Body of pancreas (tissue), 4 donors: ENCODE data around the gene MAX. TPM values are rescaled to one million over a fixed set of nuclear protein-coding genes. Genes with fewer than 3 reads are reported as not detected.

Source experiments
- ATAC-seq: fragments of 150-250 bp; one replicate; pipeline ENCODE4 v1.9.1; 2016
- DNase-seq, 4 donors: peaks; one replicate each; pipeline ENCODE4 v3.0.0-alpha.2; 2019
- H3K27ac ChIP-seq, 4 donors: fragments of 200-600 bp; sonication (generic); 1 replicate in 3 of 4; 2 replicates in 1 of 4; pipeline versions ENCODE4 v1.5.1 to v1.6.1; 2016 to 2019; ENCODE audit warnings: mild to moderate bottlenecking in 1 of 4, mixed read lengths in 1 of 4, moderate library complexity in 1 of 4
- H3K27me3 ChIP-seq, 2 donors: fragments of 200-600 bp; sonication (generic); one replicate each; pipeline ENCODE4 v1.6.0; 2016; ENCODE audit warnings: mild to moderate bottlenecking in 1 of 2
- H3K36me3 ChIP-seq, 2 donors: fragments of 200-600 bp; sonication (generic); replicated peaks in 1 of 2; 2 replicates each; pipeline ENCODE4 v1.5.1; 2016; ENCODE audit warnings: low read depth in 2 of 2; ENCODE audit not compliant: insufficient read depth in 1 of 2
- H3K4me1 ChIP-seq: fragments of 200-600 bp; sonication (generic); one replicate; pipeline ENCODE4 v1.6.0; 2016
- H3K4me3 ChIP-seq, 2 donors: fragments of 200-600 bp; sonication (generic); 1 replicate in 1 of 2; 2 replicates in 1 of 2; pipeline ENCODE4 v1.5.1; 2016 to 2019
- H3K9me3 ChIP-seq, 3 donors: fragments of 200-600 bp; sonication (generic); 1 replicate in 2 of 3; 2 replicates in 1 of 3; pipeline ENCODE4 v1.5.1; 2016
- POLR2A ChIP-seq, 3 donors: fragments of 450-650 bp; IDR thresholded peaks; one replicate each; pipeline ENCODE4 v1.6.1; 2016; ENCODE audit warnings: antibody characterized with exemption in 3 of 3, mild to moderate bottlenecking in 2 of 3
- WGBS, 2 donors: methylation state at CpG; one replicate each; pipeline ENCODE4 v1.1.5; 2017; 5-methylcytosine and 5-hydroxymethylcytosine counted together
- intact Hi-C: fragments of 100-400 bp; cut with DNase I; formaldehyde crosslinking; loops from one replicate; pipeline ENCODE4 v1.15.1; 2023
- total RNA-seq, 2 donors: library from RNA; depleted of rRNA; stranded (reverse); fragments of >200 nt; gene quantifications; one replicate each; pipeline ENCODE4 v1.1.0, GENCODE V29; 2016
- TF ChIP-seq, protein P1 (sequence below), 7 experiments: fragments of 450-650 bp in 4 of 7; fragments of 200-600 bp in 3 of 7; sonication (generic) in 3 of 7; IDR thresholded peaks; one replicate each; pipeline ENCODE4 v1.5.1; 2016 to 2019; ENCODE audit warnings: antibody characterized with exemption in 7 of 7

The MAX gene
- total RNA-seq, 2 donors from 2014 or later: 28.8 to 30.0 TPM

- intact Hi-C loops: no loop called here
- ATAC-seq (no peak), DNase-seq (no peak)
- Histone ChIP-seq H3K9me3 (no peaks in the 10 kb centered on the region), H3K27ac (no peak overlapping the region), H3K27me3 (no peaks in the 10 kb centered on the region), H3K36me3 (no peaks in the 10 kb centered on the region), H3K4me1 (no peaks in the 10 kb centered on the region), H3K4me3 (no peak overlapping the region)
- WGBS, 2 donors: 65 to 75% methylated on average over 5 of the region's 5 CpGs
- TF ChIP-seq, protein P1, sequence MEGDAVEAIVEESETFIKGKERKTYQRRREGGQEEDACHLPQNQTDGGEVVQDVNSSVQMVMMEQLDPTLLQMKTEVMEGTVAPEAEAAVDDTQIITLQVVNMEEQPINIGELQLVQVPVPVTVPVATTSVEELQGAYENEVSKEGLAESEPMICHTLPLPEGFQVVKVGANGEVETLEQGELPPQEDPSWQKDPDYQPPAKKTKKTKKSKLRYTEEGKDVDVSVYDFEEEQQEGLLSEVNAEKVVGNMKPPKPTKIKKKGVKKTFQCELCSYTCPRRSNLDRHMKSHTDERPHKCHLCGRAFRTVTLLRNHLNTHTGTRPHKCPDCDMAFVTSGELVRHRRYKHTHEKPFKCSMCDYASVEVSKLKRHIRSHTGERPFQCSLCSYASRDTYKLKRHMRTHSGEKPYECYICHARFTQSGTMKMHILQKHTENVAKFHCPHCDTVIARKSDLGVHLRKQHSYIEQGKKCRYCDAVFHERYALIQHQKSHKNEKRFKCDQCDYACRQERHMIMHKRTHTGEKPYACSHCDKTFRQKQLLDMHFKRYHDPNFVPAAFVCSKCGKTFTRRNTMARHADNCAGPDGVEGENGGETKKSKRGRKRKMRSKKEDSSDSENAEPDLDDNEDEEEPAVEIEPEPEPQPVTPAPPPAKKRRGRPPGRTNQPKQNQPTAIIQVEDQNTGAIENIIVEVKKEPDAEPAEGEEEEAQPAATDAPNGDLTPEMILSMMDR (IDR thresholded peaks at IDR 0.05): no peak
- no peak for TF ChIP-seq POLR2A (IDR thresholded peaks at IDR 0.05)
These were observed 25.8 kb upstream of the MAX start for GRCh38 chr14:65128096-65128495.

GRCh38 chr14:65117769-65118745 is 15.7 kb upstream of the MAX start:
- Histone ChIP-seq H3K9me3 (peaks cover 0 to 4% (median 0%) of the 10 kb centered on the region in 3 donors), H3K4me1 (peaks cover 5% of the 10 kb centered on the region), H3K27ac (no peak overlapping the region), H3K27me3 (no peaks in the 10 kb centered on the region), H3K4me3 (no peak overlapping the region), H3K36me3 (no peaks in the 10 kb centered on the region)
- DNase-seq: peak in 1 of 4 donors; percentile 8
- ATAC-seq: no peak
- WGBS, 2 donors: 59 to 65% methylated on average over 15 of the region's 15 CpGs
- intact Hi-C loops: no loop called here
- TF ChIP-seq, protein P1 (IDR thresholded peaks at IDR 0.05): no peak
- TF ChIP-seq POLR2A (IDR thresholded peaks at IDR 0.05): no peak

DNA sequence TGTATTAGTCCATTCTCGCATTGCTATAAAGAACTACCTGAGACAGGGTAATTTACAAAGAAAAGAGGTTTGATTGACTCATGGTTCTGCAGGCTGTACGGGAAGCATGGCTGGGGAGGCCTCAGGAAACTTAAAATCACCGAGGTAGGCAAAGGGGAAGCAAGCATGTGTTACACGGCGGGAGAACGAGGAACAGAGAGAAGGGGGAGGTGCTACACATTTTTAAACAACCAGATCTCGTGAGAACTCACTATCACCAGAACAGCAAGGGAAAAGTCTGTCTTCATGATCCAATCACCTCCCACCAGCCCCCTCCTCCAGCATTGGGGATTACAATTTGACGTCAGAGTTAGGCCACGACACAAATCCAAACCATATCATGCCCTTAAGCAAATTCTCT is 13.3 kb upstream of the MAX start:
- H3K4me3 ChIP-seq: no peak overlapping the region
- H3K27ac ChIP-seq: no peak overlapping the region
- H3K9me3 ChIP-seq: no peaks in the 10 kb centered on the region
- H3K36me3 ChIP-seq: no peaks in the 10 kb centered on the region
- TF ChIP-seq POLR2A (IDR thresholded peaks at IDR 0.05): no peak
- TF ChIP-seq, protein P1 (IDR thresholded peaks at IDR 0.05): no peak
- peaks cover 5% of the 10 kb centered on the region for H3K4me1 ChIP-seq
- DNase-seq (no peak), ATAC-seq (no peak)
- H3K27me3 ChIP-seq: no peaks in the 10 kb centered on the region
- 75 to 78% methylated on average over 9 of the region's 9 CpGs for WGBS, 2 donors
- intact Hi-C loops: no loop called here

GRCh38 chr14:65110525-65110924 is 8.2 kb upstream of the MAX start:
- no peak overlapping the region for H3K4me3 ChIP-seq
- H3K4me1 ChIP-seq: no peaks in the 10 kb centered on the region
- H3K27ac ChIP-seq: no peak overlapping the region
- DNase-seq (no peak), ATAC-seq (no peak)
- H3K36me3 ChIP-seq: no peaks in the 10 kb centered on the region
- no peak for TF ChIP-seq POLR2A (IDR thresholded peaks at IDR 0.05)
- TF ChIP-seq, protein P1 (IDR thresholded peaks at IDR 0.05): no peak
- H3K9me3 ChIP-seq: no peaks in the 10 kb centered on the region
- no peaks in the 10 kb centered on the region for H3K27me3 ChIP-seq
- 57 to 60% methylated on average over 5 of the region's 5 CpGs for WGBS, 2 donors
- intact Hi-C loops: no loop called here
